ENCODE data around the gene SUMO2.
"Not testable (repeated sequence)": the region's sequence is repeated elsewhere in the genome, so short reads cannot be mapped to it uniquely, and the experiment has no call there.

The SUMO2 gene

GRCh38 chr17:75142236-75142971, 40.4 kb downstream of the SUMO2 start:
- no peak for DNase-seq

- DNase-seq: no peak
These were observed 44.2 kb downstream of the SUMO2 start for GRCh38 chr17:75138519-75138918.

GRCh38 chr17:75137762-75138161, 45.0 kb downstream of the SUMO2 start:
- DNase-seq: not testable (repeated sequence)

GRCh38 chr17:75135946-75136345, 46.8 kb downstream of the SUMO2 start:
- no peak for DNase-seq

GRCh38 chr17:75135452-75135851, 47.3 kb downstream of the SUMO2 start:
- no peak for DNase-seq

- DNase-seq: peak; percentile 77
These were observed 49.0 kb downstream of the SUMO2 start for GRCh38 chr17:75133607-75134347.

GRCh38 chr17:75133001-75133400, 49.8 kb downstream of the SUMO2 start:
- no peak for DNase-seq

- not testable (repeated sequence) for DNase-seq
These were observed 50.5 kb downstream of the SUMO2 start for GRCh38 chr17:75132018-75133000.

GRCh38 chr17:75131278-75132017, 51.3 kb downstream of the SUMO2 start, which contains the start of gene NT5C:
Gene NT5C, minus strand, starts transcription at chr17:75131742. Its CDS starts 35 bp downstream, at chr17:75131707.
- peak; percentile 94 for DNase-seq

GRCh38 chr17:75130632-75131277, 52.0 kb downstream of the SUMO2 start:
- peak; percentile 88 for DNase-seq

GRCh38 chr17:75130059-75130631, 52.6 kb downstream of the SUMO2 start:
- DNase-seq: no peak

GRCh38 chr17:75129576-75129975, 53.2 kb downstream of the SUMO2 start:
- no peak for DNase-seq

- DNase-seq: no peak
These were observed 53.9 kb downstream of the SUMO2 start for GRCh38 chr17:75128694-75129505.

- DNase-seq: not testable (repeated sequence)
These were observed 54.8 kb downstream of the SUMO2 start for GRCh38 chr17:75127936-75128335.

- DNase-seq: no peak
These were observed 55.8 kb downstream of the SUMO2 start for GRCh38 chr17:75126954-75127353.

- peak; percentile 63 for DNase-seq
These were observed 56.8 kb downstream of the SUMO2 start for GRCh38 chr17:75125984-75126383.

GRCh38 chr17:75124819-75125162, 58.0 kb downstream of the SUMO2 start:
- no peak for DNase-seq

- DNase-seq: peak; percentile 67
These were observed 58.5 kb downstream of the SUMO2 start for GRCh38 chr17:75124041-75124818.

GRCh38 chr17:75118307-75118706, 64.5 kb downstream of the SUMO2 start:
- no peak for DNase-seq

GRCh38 chr17:75116737-75117136, 66.0 kb downstream of the SUMO2 start:
- DNase-seq: no peak

Data from islet precursor cell (in vitro differentiated cells).